Calu3 (cell line): Measurements from ENCODE around the gene KCNH1. TPM values are rescaled to one million over a fixed set of nuclear protein-coding genes. Genes with fewer than 3 reads are reported as not detected.
"Not testable (repeated sequence)": the region's sequence is repeated elsewhere in the genome, so short reads cannot be mapped to it uniquely, and the experiment has no call there.

ENCODE experiments used
- BruUV-seq: library from RNA; stranded (reverse); fragments of 400-500 nt; replicated peaks from 2 replicates; lab custom pipeline; 2021; lab: Mats Ljungman, UMichigan
- CTCF ChIA-PET: fragments of 300-600 bp; sonication (Branson Sonifier 250); formaldehyde crosslinking; loops from one replicate; lab custom pipeline; 2022; ENCODE audit warnings: antibody characterized with exemption; lab: Charles Lee
- DNase-seq: peaks from one replicate; pipeline ENCODE4 v3.0.0; 2022
- H3K27ac Mint-ChIP-seq: one replicate; pipeline ENCODE4 v1.8.0; 2022; ENCODE audit warnings: mixed read lengths; ENCODE audit not compliant: unreplicated experiment
- H3K27me3 Mint-ChIP-seq: one replicate; pipeline ENCODE4 v1.8.0; 2022; ENCODE audit warnings: mixed read lengths; ENCODE audit not compliant: unreplicated experiment
- H3K36me3 Mint-ChIP-seq: one replicate; pipeline ENCODE4 v1.8.0; 2022; ENCODE audit warnings: mild to moderate bottlenecking, moderate library complexity, mixed read lengths; ENCODE audit not compliant: insufficient read depth, unreplicated experiment
- H3K4me1 Mint-ChIP-seq: one replicate; pipeline ENCODE4 v1.8.0; 2022; ENCODE audit warnings: mild to moderate bottlenecking, low read depth, mixed read lengths; ENCODE audit not compliant: unreplicated experiment
- H3K4me3 Mint-ChIP-seq: one replicate; pipeline ENCODE4 v1.8.0; 2022; ENCODE audit warnings: mild to moderate bottlenecking, low read depth, moderate library complexity, mixed read lengths; ENCODE audit not compliant: unreplicated experiment
- H3K9me3 Mint-ChIP-seq: one replicate; pipeline ENCODE4 v1.8.0; 2022; ENCODE audit warnings: low read depth, mixed read lengths; ENCODE audit not compliant: unreplicated experiment
- CTCF ChIP-seq: fragments of 200-600 bp; IDR thresholded peaks from one replicate; pipeline ENCODE4 v1.8.0; 2022; ENCODE audit warnings: antibody characterized with exemption; ENCODE audit not compliant: unreplicated experiment
- intact Hi-C: fragments of 100-400 bp; cut with micrococcal nuclease; formaldehyde crosslinking; loops from one replicate; pipeline ENCODE4 v1.10.0; 2022; ENCODE audit not compliant: unreplicated experiment
- total RNA-seq: library from RNA; stranded (reverse); gene quantifications from 2 replicates; pipeline ENCODE4 v1.2.3, GENCODE V29; 2022

The KCNH1 gene
- total RNA-seq, 1 experiment from 2014 or later = not detected

DNA sequence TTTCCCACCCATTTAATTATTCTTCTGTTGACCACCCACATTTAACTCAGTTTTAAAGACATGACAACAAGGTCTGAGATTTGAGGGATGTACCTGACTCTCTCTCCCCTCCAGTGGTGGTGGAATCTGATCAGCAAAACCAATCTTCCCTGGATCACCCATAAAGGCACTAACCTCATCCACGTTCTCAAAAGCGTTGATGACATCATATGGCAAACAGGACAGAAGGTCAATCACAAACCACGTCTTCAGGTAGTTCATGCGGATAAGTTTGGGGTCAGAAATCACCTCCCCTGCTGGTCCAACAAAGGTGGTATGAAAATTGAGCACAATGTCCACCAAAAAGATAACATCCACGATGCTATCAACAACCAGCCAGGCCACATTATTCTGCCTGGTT lies 115.3 kb downstream of the KCNH1 start:
- H3K4me1 Mint-ChIP-seq = no peaks in the 10 kb centered on the region
- no TSS peak for BruUV-seq
- H3K27me3 Mint-ChIP-seq = no peaks in the 10 kb centered on the region
- intact Hi-C loops = no loop called here
- no peak overlapping the region for H3K4me3 Mint-ChIP-seq
- CTCF ChIA-PET = no interaction called here
- DNase-seq = no peak
- no peak for TF ChIP-seq CTCF
- no peak overlapping the region for H3K27ac Mint-ChIP-seq
- no peaks in the 10 kb centered on the region for H3K36me3 Mint-ChIP-seq
- no peaks in the 10 kb centered on the region for H3K9me3 Mint-ChIP-seq

- intact Hi-C loops = no loop called here
- Mint-ChIP-seq H3K9me3 (no peaks in the 10 kb centered on the region), H3K4me1 (no peaks in the 10 kb centered on the region), H3K36me3 (no peaks in the 10 kb centered on the region), H3K4me3 (no peak overlapping the region), H3K27ac (no peak overlapping the region), H3K27me3 (no peaks in the 10 kb centered on the region)
- no peak for TF ChIP-seq CTCF
- no peak for DNase-seq
- BruUV-seq = no TSS peak
- CTCF ChIA-PET = no interaction called here
Measured at GRCh38 chr1:211017075-211017718, 116.8 kb downstream of the KCNH1 start.

DNA sequence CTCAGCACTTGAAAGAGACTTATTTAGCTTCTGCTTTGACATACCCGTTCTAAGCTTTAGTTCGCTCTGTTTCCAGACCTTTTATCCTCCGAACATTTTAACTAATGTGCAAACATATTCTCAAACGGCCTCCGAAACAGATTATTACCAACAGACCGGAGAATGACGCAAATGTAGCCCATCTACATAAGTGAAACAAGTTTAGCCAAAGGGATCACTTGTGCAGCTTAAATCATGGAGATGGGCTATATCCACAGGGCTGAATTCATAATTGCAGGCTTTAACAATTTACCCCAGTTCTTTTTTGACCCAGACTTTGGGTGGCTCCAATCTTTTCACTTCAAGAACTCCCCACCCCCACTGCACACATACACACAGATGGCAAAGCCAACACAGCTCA lies 119.7 kb downstream of the KCNH1 start:
- Mint-ChIP-seq H3K27ac (no peak overlapping the region), H3K36me3 (no peaks in the 10 kb centered on the region), H3K9me3 (no peaks in the 10 kb centered on the region), H3K27me3 (no peaks in the 10 kb centered on the region), H3K4me1 (no peaks in the 10 kb centered on the region), H3K4me3 (no peak overlapping the region)
- no peak for DNase-seq
- no TSS peak for BruUV-seq
- CTCF ChIA-PET = no interaction called here
- TF ChIP-seq CTCF = no peak
- intact Hi-C loops = no loop called here

- no peak overlapping the region for H3K27ac Mint-ChIP-seq
- BruUV-seq = no TSS peak
- no peaks in the 10 kb centered on the region for H3K36me3 Mint-ChIP-seq
- intact Hi-C loops = no loop called here
- no peaks in the 10 kb centered on the region for H3K27me3 Mint-ChIP-seq
- H3K4me3 Mint-ChIP-seq = no peak overlapping the region
- TF ChIP-seq CTCF = no peak
- DNase-seq = no peak
- CTCF ChIA-PET = no interaction called here
- no peaks in the 10 kb centered on the region for H3K4me1 Mint-ChIP-seq
- H3K9me3 Mint-ChIP-seq = no peaks in the 10 kb centered on the region
Measured at GRCh38 chr1:211013346-211014240, 120.4 kb downstream of the KCNH1 start.

- BruUV-seq, H3K9me3 Mint-ChIP-seq, H3K4me1 Mint-ChIP-seq, H3K27ac Mint-ChIP-seq, H3K27me3 Mint-ChIP-seq, intact Hi-C loops, DNase-seq, CTCF ChIA-PET, H3K4me3 Mint-ChIP-seq, H3K36me3 Mint-ChIP-seq: not testable (repeated sequence)
Measured at GRCh38 chr1:211011128-211011527, 122.8 kb downstream of the KCNH1 start.
